Camera-type eye (tissue), 1 donor: ENCODE data around the gene FICD. TPM values are rescaled to one million over a fixed set of nuclear protein-coding genes. Genes with fewer than 3 reads are reported as not detected.

Source experiments
- total RNA-seq: library from RNA; depleted of rRNA; stranded (reverse); fragments of >200 nt; gene quantifications from one replicate; pipeline ENCODE4 v1.2.3, GENCODE V29; 2014

FICD gene
- total RNA-seq: 4.7 TPM

DNA sequence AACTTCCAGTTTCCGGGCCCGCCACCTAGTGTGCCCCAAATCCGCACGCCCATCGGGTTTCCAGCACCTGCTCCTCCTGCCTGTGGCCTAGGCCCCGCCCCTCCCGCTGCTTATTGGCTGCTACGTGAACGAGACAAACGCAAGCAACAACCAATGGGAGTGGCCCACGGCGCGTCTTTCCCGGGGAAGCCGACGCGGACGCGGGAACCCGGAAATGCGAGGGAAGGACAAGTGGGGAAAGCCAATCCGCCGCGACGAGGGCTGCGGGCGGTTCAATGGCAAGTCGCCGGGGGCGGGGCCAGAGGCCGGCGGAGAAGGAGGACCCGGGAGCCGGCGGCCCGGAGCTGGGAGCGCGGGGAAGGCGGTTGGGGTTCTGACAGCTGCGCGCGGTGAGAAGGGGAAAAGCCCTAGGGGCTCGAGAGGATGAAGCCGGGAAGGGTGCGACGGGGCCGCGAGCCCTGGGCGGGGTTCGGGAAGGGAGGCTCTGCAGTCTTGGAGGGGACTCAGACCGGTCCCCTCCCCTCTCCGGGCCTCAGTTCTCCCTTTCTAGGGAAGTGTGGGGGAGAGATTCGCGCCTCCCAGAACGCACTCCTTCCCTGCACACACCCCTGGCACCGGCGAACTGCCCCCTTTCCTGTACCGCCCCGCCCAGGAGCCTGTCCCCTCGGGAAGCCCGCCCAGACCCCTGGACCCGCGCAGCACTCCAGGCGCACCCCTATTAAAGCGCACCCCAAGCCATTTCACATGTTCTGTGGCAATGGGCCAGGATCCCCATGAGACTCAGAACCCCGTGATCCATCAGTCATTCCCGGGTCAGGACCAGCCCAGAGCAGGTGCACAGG lies at the start of gene FICD:
Gene FICD, plus strand, starts transcription at position 305 of the 842 bp plus-strand sequence. CDS start 1,696 bp downstream, outside the sequence.

DNA sequence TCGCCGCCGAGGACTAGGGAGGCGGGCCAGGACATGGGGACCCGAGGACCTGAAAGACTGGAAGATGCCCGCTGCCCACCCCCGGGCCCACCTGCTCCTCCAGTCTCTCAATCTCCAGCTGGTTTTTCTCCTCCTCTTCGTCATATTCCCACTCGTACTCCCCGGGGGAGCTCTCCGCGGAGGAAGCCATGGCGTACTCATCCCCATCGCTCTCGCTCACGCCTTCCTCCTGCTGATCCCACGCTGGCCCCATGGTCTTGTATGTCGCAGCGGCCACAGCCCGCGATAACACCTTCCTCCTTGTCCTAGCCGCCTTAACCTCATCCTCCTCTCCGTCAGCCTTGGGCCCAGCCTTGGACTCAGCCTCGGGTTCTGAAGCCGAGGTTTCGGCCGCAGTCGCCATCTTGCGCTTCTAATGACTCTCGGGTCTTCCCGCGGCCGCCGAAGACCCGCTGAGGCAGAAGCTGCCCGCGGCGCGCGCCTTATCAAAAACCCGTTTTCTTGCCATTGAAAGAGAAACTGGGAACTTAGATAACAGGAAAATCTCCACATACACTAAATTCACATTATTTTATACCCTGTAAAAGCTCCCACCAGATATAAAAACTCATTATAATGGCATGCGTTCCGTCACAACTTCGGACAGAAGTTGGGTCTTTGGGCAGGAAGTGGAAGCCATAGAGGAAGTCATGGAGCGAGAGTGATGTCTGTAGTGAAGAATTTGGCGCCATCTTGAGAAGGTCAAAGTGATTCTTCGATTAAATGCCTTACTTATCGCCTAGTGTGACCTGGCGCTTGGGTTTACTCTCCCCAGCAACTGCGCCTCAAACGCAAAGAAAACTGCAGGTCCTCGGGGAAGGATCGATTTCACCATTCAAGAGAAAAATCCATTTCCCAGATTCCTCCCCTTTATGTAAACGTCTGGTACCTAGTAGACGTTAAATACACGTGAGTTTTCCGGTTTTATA lies 46.0 kb downstream of the FICD start, which contains the start of gene SART3:
Gene SART3, minus strand, starts transcription at position 422 of the 968 bp plus-strand sequence. Its CDS starts 19 bp downstream, at position 403.

DNA sequence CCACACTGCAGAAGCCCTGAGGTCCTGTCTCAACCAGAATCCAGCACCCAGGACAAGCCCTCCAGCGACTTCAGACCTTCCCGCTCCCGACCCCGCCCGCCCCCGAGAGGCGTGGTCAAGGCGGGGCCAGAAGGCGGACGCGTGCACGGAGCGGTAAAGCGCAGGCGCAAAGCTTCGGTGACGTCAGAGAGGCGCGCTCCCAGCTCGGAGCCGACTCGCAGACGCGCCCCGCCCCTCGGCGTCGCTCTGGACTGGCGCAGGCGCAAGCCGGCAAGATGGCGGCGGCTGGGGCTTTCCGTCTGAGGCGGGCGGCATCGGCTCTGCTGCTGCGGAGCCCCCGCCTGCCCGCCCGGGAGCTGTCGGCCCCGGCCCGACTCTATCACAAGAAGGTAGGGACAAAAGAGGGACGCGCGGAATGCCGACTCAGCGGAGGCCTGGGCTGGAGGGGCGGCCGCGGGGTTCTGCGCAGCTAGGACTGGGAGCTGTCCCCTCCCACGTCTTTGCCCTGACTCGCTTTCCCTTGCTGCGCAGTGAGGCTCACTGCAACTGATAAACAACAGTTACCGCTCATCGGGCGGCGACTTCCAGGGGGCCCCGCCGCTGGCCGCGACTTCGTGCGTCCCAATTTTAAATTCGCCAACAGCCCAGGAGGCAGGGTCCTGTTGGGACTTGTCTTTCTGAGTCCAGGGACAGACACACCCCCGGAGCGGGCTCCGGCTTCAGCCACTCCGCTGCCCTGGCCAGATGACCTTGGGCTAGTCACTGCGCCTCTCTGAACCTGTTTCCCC lies 47.5 kb downstream of the FICD start, which contains the start of gene ISCU:
Gene ISCU, plus strand, starts transcription at position 249 of the 788 bp plus-strand sequence. Its CDS starts 27 bp downstream, at position 276.

Other genes starting within 250 kb of the FICD start
- 4.0 TPM for gene CMKLR1, start 176.0 kb upstream of the FICD start, total RNA-seq
- 131 TPM for gene SART3, start 45.9 kb downstream of the FICD start, total RNA-seq
- gene ISCU, start 47.3 kb downstream of the FICD start, total RNA-seq: 78.6 TPM
- 51.7 TPM for gene TMEM119, start 82.8 kb downstream of the FICD start, total RNA-seq
- 2.9 TPM for gene SELPLG, start 118.6 kb downstream of the FICD start, total RNA-seq
- gene CORO1C, start 216.2 kb downstream of the FICD start, total RNA-seq: 127 TPM